SW480 (cell line): ENCODE measurements around the gene GPR18.
"Not testable (repeated sequence)": the region's sequence is repeated elsewhere in the genome, so short reads cannot be mapped to it uniquely, and the experiment has no call there.

ENCODE experiments used
- DNase-seq: peaks from one replicate; pipeline ENCODE4 v3.0.0-alpha.2; 2016; ENCODE audit warnings: low spot score

The GPR18 gene

GRCh38 chr13:99266827-99267226 is 8.6 kb upstream of the GPR18 start:
- no peak for DNase-seq

- DNase-seq: peak; percentile 66
These were observed 7.7 kb upstream of the GPR18 start for GRCh38 chr13:99265821-99266426.

- no peak for DNase-seq
These were observed 7.1 kb upstream of the GPR18 start for GRCh38 chr13:99265162-99265800.

- DNase-seq: no peak
These were observed 5.9 kb upstream of the GPR18 start for GRCh38 chr13:99264051-99264450.

- DNase-seq: no peak
These were observed 5.1 kb upstream of the GPR18 start for GRCh38 chr13:99263126-99263785.

- DNase-seq: no peak
These were observed 2.9 kb upstream of the GPR18 start for GRCh38 chr13:99261059-99261458.

GRCh38 chr13:99260216-99260615 is 2.0 kb upstream of the GPR18 start:
- DNase-seq: no peak

- DNase-seq: no peak
These were observed 767 bp upstream of the GPR18 start for GRCh38 chr13:99258946-99259345.

- DNase-seq: no peak
These were observed 888 bp downstream of the GPR18 start for GRCh38 chr13:99257291-99257690.

GRCh38 chr13:99256709-99257108 is 1.5 kb downstream of the GPR18 start:
- no peak for DNase-seq

GRCh38 chr13:99256283-99256682 is 1.9 kb downstream of the GPR18 start:
- no peak for DNase-seq

GRCh38 chr13:99255271-99255670 is 2.9 kb downstream of the GPR18 start:
- no peak for DNase-seq

GRCh38 chr13:99254830-99255229 is 3.3 kb downstream of the GPR18 start:
- DNase-seq: no peak

- no peak for DNase-seq
These were observed 6.3 kb downstream of the GPR18 start for GRCh38 chr13:99251921-99252320.

- DNase-seq: no peak
These were observed 7.0 kb downstream of the GPR18 start for GRCh38 chr13:99250982-99251825.

GRCh38 chr13:99249606-99250005 is 8.6 kb downstream of the GPR18 start:
- not testable (repeated sequence) for DNase-seq

GRCh38 chr13:99249178-99249577 is 9.0 kb downstream of the GPR18 start:
- not testable (repeated sequence) for DNase-seq

GRCh38 chr13:99246100-99246499 is 12.1 kb downstream of the GPR18 start:
- DNase-seq: no peak

GRCh38 chr13:99237981-99238662 is 20.1 kb downstream of the GPR18 start:
- DNase-seq: no peak

GRCh38 chr13:99231721-99232120 is 26.5 kb downstream of the GPR18 start:
- no peak for DNase-seq

- DNase-seq: no peak
These were observed 27.2 kb downstream of the GPR18 start for GRCh38 chr13:99230991-99231390.

- DNase-seq: not testable (repeated sequence)
These were observed 27.6 kb downstream of the GPR18 start for GRCh38 chr13:99230588-99230987.
